Right atrium auricular region (tissue), 2 donors: ENCODE measurements around the gene TIAL1. TPM values are rescaled to one million over a fixed set of nuclear protein-coding genes. Genes with fewer than 3 reads are reported as not detected.

Experiments
- DNase-seq: peaks from one replicate; pipeline ENCODE4 v3.0.0-alpha.2; 2019; ENCODE audit warnings: low spot score
- H3K27ac ChIP-seq, 2 donors: fragments of 200-600 bp; sonication (generic); 1 replicate in 1 of 2; 2 replicates in 1 of 2; pipeline ENCODE4 v1.5.1; 2016 to 2019
- H3K27me3 ChIP-seq, 2 donors: fragments of 200-600 bp; sonication (generic); one replicate each; pipeline versions ENCODE4 v1.5.1 to v1.6.0; 2017 to 2019
- H3K36me3 ChIP-seq: fragments of 200-600 bp; sonication (generic); one replicate; pipeline ENCODE4 v1.5.1; 2016
- H3K4me1 ChIP-seq, 2 donors: fragments of 200-600 bp; sonication (generic); one replicate each; pipeline versions ENCODE4 v1.5.1 to v1.6.0; 2017 to 2019
- H3K4me3 ChIP-seq, 2 donors: fragments of 200-600 bp; sonication (generic); 1 replicate in 1 of 2; 2 replicates in 1 of 2; pipeline ENCODE4 v1.5.1; 2017 to 2019; ENCODE audit warnings: mild to moderate bottlenecking in 1 of 2, moderate library complexity in 1 of 2
- H3K9me3 ChIP-seq, 2 donors: fragments of 200-600 bp; sonication (generic); one replicate each; pipeline ENCODE4 v1.5.1; 2019
- total RNA-seq, 2 donors: library from RNA; depleted of rRNA; stranded (reverse); fragments of >200 nt; gene quantifications; one replicate each; pipeline ENCODE4 v1.1.0, GENCODE V29; 2016
- TF ChIP-seq, protein P1 (sequence below), 2 donors: fragments of 200-600 bp; sonication (generic); IDR thresholded peaks; one replicate each; pipeline ENCODE4 v1.5.1; 2019; ENCODE audit warnings: antibody characterized with exemption in 2 of 2

Gene TIAL1
- total RNA-seq, 2 donors from 2014 or later, result 32.5 to 39.2 TPM

DNA sequence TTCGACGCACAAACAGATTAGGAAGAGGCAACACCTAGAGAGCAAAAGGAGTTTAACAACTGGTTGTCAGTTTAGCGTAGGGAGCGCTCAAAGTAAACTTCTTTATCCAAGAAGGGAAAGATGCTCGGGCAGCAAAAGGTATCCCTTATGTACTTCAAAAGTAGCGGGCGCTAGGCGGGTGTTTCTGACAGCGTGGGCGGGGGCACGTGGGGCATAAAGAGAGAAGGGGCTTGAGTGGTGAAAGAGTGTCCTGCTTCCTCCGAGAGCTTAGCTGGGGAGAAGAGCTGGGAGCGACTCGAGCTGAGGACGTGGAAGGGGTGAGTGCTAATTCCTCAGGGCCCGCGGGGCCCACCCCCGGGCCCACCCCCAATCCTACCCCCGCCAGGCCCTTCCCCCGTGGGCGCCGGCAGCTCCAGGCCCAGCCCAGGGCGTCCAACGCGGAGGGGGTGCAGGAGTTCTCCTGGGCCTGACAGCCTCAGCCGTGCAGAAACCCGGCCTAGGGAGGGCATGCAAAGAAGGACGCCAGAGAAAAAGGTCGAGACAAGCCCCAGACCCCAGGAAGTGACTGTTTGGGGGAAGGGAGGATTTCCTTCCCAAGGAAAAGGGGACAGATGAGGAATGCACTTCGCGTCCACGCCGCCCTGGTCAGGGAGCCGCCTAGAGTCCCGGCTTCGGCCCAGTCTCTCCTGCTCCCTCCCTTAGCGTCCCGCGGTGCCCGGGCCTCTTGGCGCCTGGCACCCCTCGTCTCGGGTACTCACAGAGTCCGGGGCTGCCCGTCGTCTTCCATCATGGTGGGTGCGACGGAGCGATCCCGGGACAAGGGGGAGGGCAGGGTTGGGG lies 868 bp downstream of the TIAL1 start:
- Histone ChIP-seq H3K27ac (peak overlapping the region; percentile 96 to 98), H3K27me3 (no peaks in the 10 kb centered on the region), H3K36me3 (no peaks in the 10 kb centered on the region), H3K9me3 (no peaks in the 10 kb centered on the region), H3K4me3 (peak overlapping the region; percentile 63 to 76), H3K4me1 (peaks cover 0 to 49% of the 10 kb centered on the region in 2 donors)
- TF ChIP-seq, protein P1, sequence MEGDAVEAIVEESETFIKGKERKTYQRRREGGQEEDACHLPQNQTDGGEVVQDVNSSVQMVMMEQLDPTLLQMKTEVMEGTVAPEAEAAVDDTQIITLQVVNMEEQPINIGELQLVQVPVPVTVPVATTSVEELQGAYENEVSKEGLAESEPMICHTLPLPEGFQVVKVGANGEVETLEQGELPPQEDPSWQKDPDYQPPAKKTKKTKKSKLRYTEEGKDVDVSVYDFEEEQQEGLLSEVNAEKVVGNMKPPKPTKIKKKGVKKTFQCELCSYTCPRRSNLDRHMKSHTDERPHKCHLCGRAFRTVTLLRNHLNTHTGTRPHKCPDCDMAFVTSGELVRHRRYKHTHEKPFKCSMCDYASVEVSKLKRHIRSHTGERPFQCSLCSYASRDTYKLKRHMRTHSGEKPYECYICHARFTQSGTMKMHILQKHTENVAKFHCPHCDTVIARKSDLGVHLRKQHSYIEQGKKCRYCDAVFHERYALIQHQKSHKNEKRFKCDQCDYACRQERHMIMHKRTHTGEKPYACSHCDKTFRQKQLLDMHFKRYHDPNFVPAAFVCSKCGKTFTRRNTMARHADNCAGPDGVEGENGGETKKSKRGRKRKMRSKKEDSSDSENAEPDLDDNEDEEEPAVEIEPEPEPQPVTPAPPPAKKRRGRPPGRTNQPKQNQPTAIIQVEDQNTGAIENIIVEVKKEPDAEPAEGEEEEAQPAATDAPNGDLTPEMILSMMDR (IDR thresholded peaks at IDR 0.05), result no peak
- no peak for DNase-seq

DNA sequence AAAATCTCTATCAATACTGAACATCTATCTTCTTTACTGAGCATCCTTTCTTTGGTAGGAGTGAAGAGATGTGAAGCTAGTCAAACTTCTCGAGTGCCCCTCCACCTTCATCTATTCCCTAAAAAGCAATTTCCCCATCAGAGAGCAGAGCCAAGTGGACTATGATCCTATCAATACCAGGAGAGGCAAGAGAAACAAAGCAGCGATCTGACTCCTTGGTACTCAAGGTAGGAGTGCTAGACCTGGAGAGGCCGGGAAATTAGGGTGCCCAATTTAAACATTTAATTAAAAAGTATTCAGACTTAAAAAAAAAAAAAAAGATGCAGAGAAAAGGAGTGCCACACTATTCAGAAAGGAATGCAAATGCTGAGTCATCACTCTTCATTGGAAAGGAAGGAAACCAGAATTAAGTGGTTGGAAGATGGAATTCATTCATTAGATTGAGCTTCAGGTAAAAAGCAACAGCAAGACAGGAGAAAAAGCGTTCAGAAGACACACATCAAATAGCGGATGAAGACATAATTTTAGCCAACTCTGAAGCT lies 1.6 kb downstream of the TIAL1 start:
- no peaks in the 10 kb centered on the region for H3K9me3 ChIP-seq
- peak overlapping the region; percentile 96 to 98 for H3K27ac ChIP-seq
- no peaks in the 10 kb centered on the region for H3K27me3 ChIP-seq
- no peaks in the 10 kb centered on the region for H3K36me3 ChIP-seq
- no peak for DNase-seq
- H3K4me1 ChIP-seq, result peaks cover 0 to 49% of the 10 kb centered on the region in 2 donors
- H3K4me3 ChIP-seq, result peak overlapping the region; percentile 63 to 76
- TF ChIP-seq, protein P1 (IDR thresholded peaks at IDR 0.05), result no peak

DNA sequence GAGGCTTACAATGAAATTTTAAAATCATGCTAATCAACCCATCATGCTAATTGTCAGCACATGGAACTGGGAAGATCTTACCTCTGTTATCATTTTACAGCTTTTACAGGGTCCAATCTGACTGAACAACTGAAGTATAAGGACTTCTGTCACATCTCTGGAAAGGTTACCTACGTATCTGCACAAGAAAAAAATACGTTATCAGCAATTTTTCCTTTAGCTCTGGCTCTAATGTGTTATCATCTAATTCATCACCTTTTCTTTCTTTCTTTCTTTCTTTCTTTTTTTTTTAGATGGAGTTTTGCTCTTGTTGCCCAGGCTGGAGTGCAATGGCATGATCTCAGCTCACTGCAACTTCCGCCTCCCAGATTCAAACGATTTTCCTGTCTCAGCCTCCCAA lies 8.7 kb downstream of the TIAL1 start:
- Histone ChIP-seq H3K9me3 (no peaks in the 10 kb centered on the region), H3K4me1 (peaks cover 0 to 28% of the 10 kb centered on the region in 2 donors), H3K4me3 (no peak overlapping the region), H3K27ac (no peak overlapping the region), H3K27me3 (no peaks in the 10 kb centered on the region), H3K36me3 (peaks cover 15% of the 10 kb centered on the region)
- TF ChIP-seq, protein P1 (IDR thresholded peaks at IDR 0.05), result no peak
- no peak for DNase-seq

DNA sequence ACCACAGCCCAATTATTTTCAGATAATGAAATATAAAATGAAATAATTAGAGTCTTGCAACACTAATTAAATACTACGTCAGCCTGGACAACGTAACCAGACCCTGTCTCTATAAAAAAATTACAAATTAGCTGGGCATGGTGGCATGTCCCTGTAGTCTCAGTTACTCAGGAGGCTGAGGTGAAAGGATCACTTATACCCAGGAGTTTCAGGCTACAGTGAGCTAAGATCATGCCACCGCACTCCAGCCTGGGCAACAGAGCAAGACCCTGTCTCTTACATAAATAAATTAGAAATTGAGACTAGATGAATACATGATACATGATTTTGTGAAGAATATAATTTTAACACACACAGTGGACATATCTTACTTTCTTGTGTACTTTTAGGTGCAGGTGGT lies 18.4 kb downstream of the TIAL1 start:
- TF ChIP-seq, protein P1 (IDR thresholded peaks at IDR 0.05), result no peak
- peaks cover 67% of the 10 kb centered on the region for H3K36me3 ChIP-seq
- no peak for DNase-seq
- H3K27me3 ChIP-seq, result no peaks in the 10 kb centered on the region
- H3K27ac ChIP-seq, result no peak overlapping the region
- no peaks in the 10 kb centered on the region for H3K9me3 ChIP-seq
- peaks cover 0 to 12% of the 10 kb centered on the region in 2 donors for H3K4me1 ChIP-seq
- H3K4me3 ChIP-seq, result no peak overlapping the region

DNA sequence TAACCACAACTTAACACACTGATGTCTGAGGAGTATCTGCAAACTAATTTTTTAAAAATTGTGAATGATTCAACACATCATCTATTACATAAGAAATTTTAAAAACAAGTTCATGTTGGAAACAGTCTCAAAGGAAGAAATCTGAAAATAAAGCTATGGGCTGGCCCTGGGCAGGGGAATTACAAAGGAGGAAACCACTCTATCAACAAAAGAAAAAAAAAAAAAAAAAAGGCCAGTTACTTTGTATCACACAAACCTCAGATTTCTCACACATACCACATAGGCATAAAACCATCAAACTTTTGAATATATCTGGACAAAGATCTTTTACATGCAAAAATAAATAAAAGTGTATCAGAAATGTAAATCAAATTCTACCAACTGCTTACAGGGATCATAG lies 20.8 kb downstream of the TIAL1 start:
- Histone ChIP-seq H3K4me3 (no peak overlapping the region), H3K36me3 (peaks cover 64% of the 10 kb centered on the region), H3K4me1 (peaks cover 0 to 4% of the 10 kb centered on the region in 2 donors), H3K9me3 (no peaks in the 10 kb centered on the region), H3K27me3 (no peaks in the 10 kb centered on the region), H3K27ac (no peak overlapping the region)
- TF ChIP-seq, protein P1 (IDR thresholded peaks at IDR 0.05), result no peak
- no peak for DNase-seq
